ENCODE results near the gene TTC12.

Gene TTC12

DNA sequence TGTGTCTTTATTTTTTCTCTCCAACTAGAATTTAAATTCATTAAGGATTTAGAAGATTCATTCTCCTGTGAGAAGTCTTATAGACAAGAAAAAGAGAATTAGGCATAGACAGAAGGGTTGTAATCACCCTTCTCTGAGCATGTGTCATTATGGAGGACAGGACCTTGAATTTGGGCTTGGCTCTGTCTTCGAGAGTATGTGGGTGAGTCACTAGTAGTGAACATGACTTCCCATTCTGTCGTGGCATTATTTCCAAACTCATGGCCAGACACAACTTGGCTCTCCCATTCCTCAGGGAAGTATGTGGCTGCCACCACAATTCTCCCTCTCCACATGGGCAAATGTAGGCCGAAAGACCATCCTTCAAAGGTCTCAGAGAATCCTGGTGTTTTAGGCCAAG, 58.9 kb downstream of the TTC12 start:
- DNase-seq (ENCODE audit: extremely low read depth, low read depth): no peak
- TF ChIP-seq, protein P1, sequence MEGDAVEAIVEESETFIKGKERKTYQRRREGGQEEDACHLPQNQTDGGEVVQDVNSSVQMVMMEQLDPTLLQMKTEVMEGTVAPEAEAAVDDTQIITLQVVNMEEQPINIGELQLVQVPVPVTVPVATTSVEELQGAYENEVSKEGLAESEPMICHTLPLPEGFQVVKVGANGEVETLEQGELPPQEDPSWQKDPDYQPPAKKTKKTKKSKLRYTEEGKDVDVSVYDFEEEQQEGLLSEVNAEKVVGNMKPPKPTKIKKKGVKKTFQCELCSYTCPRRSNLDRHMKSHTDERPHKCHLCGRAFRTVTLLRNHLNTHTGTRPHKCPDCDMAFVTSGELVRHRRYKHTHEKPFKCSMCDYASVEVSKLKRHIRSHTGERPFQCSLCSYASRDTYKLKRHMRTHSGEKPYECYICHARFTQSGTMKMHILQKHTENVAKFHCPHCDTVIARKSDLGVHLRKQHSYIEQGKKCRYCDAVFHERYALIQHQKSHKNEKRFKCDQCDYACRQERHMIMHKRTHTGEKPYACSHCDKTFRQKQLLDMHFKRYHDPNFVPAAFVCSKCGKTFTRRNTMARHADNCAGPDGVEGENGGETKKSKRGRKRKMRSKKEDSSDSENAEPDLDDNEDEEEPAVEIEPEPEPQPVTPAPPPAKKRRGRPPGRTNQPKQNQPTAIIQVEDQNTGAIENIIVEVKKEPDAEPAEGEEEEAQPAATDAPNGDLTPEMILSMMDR (IDR thresholded peaks at IDR 0.05; ENCODE audit: low read depth, low read length): no peak

DNA sequence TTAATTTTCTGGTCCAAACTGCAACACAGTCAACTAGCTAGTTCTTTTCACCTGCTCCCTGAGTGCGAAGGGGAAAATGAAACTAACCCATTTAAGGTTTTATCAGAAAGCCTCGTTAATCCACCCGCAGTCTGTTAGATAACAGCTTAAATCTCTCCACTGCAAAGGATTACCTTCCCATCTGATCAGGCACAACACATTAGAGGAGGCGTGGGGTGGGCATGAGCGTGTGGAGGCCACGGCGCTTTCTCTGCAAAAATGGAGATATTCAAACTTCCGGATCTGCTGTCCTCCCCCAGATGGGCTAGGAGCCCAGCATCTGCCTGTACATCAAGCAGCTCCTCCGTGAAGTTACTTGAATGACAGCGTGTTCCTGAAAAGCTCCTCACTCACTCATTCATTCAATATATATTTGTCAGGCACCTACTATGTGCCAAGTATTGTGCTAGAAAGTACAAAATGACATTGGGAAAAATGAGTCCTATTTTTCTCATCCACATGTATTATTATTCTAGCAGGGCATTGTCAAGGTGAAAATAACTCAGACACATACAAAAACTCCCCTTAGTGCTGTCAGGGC, 59.7 kb downstream of the TTC12 start:
- TF ChIP-seq, protein P1 (IDR thresholded peaks at IDR 0.05; ENCODE audit: low read depth, low read length): no peak
- DNase-seq (ENCODE audit: extremely low read depth, low read depth): no peak

DNA sequence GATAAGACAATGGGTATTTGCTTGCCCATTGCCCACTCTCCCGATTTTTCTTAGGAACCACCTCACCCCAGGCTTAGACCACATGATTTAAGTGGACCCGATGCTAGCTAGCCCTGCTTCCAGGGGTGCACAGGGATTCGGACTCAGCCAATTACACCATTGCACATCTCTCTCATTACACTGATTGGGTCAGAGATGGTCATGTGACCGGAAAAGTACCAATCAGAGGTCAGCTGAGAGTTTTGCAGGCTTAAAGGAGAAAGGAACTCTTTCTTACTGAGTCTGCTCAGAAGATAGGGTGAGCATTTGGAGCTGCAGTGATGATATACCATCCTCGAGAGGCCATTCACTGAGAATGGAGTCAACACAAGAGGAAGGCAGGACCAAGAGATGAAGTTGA, 61.0 kb downstream of the TTC12 start:
- TF ChIP-seq, protein P1 (IDR thresholded peaks at IDR 0.05; ENCODE audit: low read depth, low read length): no peak
- no peak for DNase-seq (ENCODE audit: extremely low read depth, low read depth)

DNA sequence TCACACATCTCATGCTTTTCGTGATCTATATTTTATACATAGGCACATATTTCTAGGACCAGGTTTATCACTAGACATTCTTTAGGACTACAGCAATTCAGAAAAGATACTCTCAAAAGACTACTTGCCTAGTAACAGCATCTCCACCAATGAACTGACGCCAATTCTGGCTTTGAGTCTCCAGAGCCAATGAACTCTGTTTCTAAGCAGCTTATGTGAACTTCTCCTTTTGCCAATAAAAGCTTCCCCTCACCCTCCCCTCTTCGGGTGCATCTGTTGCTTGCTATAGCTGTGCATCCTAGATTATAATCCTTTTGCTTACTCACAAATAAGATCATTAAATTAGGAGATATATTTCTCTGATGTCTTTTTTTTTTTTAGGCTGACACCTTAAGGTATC, 61.8 kb downstream of the TTC12 start:
- TF ChIP-seq, protein P1 (IDR thresholded peaks at IDR 0.05; ENCODE audit: low read depth, low read length): no peak
- no peak for DNase-seq (ENCODE audit: extremely low read depth, low read depth)

DNA sequence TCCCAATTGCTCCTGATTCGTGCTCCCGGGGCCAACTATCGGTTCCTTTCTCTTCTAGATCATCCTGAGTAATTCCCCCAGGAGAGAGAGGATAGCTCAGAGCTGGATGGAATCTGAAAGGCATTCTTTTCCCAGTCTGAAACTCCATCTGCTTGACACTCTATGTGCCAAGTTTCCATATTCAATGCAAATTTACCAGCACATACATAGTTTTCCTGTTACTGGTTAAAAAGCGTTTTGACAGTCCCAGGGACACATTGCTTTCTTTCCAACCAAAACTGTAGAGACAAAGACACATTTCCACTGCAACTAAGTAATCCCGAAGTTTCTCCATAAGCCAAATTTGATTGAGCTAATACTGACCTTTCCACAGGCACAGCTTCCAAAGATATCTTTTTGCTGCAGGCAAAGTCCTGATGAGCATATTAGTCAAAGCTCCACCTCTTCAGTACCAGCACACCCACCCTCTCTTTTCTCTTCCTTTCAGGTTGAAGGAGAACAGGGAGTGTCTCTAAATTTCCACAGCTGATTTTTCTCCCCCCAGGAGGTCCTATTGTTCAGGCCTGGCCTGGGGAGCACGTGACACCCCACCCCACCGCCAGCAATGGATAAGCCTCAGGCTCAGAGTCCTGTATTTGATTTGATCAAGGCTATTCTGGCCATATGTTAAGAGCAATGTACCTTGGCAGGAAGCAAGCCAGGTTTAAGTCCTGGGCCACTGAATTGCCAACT, 63.5 kb downstream of the TTC12 start:
- DNase-seq (ENCODE audit: extremely low read depth, low read depth): no peak
- TF ChIP-seq, protein P1 (IDR thresholded peaks at IDR 0.05; ENCODE audit: low read depth, low read length): no peak

DNA sequence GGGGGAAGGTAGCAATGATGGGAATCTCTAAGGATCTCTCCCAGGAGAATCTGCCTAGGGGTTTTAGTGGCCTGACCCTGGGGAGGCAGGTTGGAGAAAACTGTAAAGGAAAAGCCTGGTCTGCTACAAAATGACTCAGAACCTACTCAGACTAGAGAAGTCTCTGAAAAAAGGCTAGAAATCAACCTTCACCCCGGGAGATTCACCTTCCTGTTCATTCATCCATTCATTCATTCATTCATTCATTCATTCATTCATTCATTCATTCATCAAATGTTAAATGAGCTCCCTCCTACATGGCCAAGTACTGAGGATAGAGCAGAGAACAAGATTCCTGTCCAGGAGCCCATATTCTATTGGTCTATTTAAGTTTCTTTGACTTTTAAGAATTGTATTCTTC, 64.3 kb downstream of the TTC12 start:
- DNase-seq (ENCODE audit: extremely low read depth, low read depth): no peak
- TF ChIP-seq, protein P1 (IDR thresholded peaks at IDR 0.05; ENCODE audit: low read depth, low read length): no peak

DNA sequence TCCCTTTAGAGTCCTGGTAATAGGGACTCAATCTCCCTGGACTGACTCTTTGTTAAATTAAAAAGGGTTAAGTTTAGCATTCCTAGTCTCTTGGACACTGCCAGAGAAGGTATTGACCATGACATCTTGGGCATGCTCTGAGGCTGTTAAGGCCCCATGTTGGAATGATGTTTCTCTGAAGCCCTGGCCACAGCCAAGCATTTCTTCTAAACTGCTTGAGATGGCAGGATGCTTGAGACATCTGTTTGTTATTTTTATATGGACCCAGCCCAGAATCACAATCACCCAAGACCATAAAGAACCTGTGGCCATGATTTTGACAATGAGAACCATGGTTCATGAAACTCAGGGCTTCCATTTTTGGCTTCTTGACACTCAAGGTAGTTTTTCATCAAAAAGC, 67.7 kb downstream of the TTC12 start:
- DNase-seq (ENCODE audit: extremely low read depth, low read depth): no peak
- TF ChIP-seq, protein P1 (IDR thresholded peaks at IDR 0.05; ENCODE audit: low read depth, low read length): no peak

Data from AG09319 (cell line).